Heart left ventricle (tissue), 16 donors: ENCODE results near the gene DMRTB1. TPM values are rescaled to one million over a fixed set of nuclear protein-coding genes. Genes with fewer than 3 reads are reported as not detected.

Experiments
- ATAC-seq, 4 donors: fragments of 200-7000 bp; cut with Tn5 transposase; one replicate each; pipeline ENCODE4 v1.9.1; 2020 to 2022; ENCODE audit warnings: moderate library complexity in 4 of 4, mild to moderate bottlenecking in 3 of 4, moderate number of reproducible peaks in 1 of 4
- DNase-seq, 5 donors: peaks; one replicate each; pipeline ENCODE4 v3.0.0-alpha.2; 2020
- H3K27ac ChIP-seq, 12 donors: fragments of 200-600 bp; sonication (generic) in 4 of 12; one replicate each; pipeline versions ENCODE4 v1.5.0 to v1.8.0; 2016 to 2022; ENCODE audit warnings: mild to moderate bottlenecking in 2 of 12
- H3K27me3 ChIP-seq, 9 donors: fragments of 200-600 bp; sonication (generic) in 2 of 9; one replicate each; pipeline versions ENCODE4 v1.5.1 to v1.8.0; 2016 to 2022; ENCODE audit warnings: mild to moderate bottlenecking in 3 of 9
- H3K36me3 ChIP-seq, 9 donors: fragments of 200-600 bp; sonication (generic) in 2 of 9; one replicate each; pipeline versions ENCODE4 v1.5.0 to v1.8.0; 2018 to 2022; ENCODE audit warnings: mild to moderate bottlenecking in 2 of 9
- H3K4me1 ChIP-seq, 12 donors: fragments of 200-600 bp; sonication (generic) in 4 of 12; one replicate each; pipeline versions ENCODE4 v1.5.0 to v1.8.0; 2016 to 2022; ENCODE audit warnings: mild to moderate bottlenecking in 3 of 12
- H3K4me3 ChIP-seq, 12 donors: fragments of 200-600 bp; sonication (generic) in 4 of 12; one replicate each; pipeline versions ENCODE4 v1.5.0 to v1.8.0; 2017 to 2022; ENCODE audit warnings: mild to moderate bottlenecking in 9 of 12, moderate library complexity in 4 of 12
- H3K9me3 ChIP-seq, 12 donors: fragments of 200-600 bp; sonication (generic) in 4 of 12; one replicate each; pipeline versions ENCODE4 v1.5.0 to v1.8.0; 2016 to 2022; ENCODE audit warnings: mild to moderate bottlenecking in 1 of 12
- CTCF ChIP-seq, 12 donors: fragments of 200-600 bp; sonication (generic) in 4 of 12; IDR thresholded peaks; one replicate each; pipeline versions ENCODE4 v1.5.0 to v1.8.0; 2018 to 2022; ENCODE audit warnings: antibody characterized with exemption in 12 of 12, mild to moderate bottlenecking in 5 of 12
- POLR2A ChIP-seq, 2 donors: fragments of 450-650 bp; IDR thresholded peaks; one replicate each; pipeline ENCODE4 v1.6.1; 2017; ENCODE audit warnings: antibody characterized with exemption in 2 of 2, mild to moderate bottlenecking in 2 of 2, moderate library complexity in 2 of 2
- WGBS, 4 donors: extraction: QIAGEN DNeasy Blood & Tissue Kit in 2 of 4; methylation state at CpG; one replicate each; pipeline versions ENCODE4 v1.1.5 to v1.1.7; 2013 to 2018; 5-methylcytosine and 5-hydroxymethylcytosine counted together
- intact Hi-C, 10 donors: fragments of 100-400 bp; cut with DNase I; formaldehyde crosslinking; loops; one replicate each; pipeline versions ENCODE4 v1.11.1 to v1.14.2; 2022
- polyA plus RNA-seq, 2 donors: library from polyadenylated mRNA; stranded (reverse); fragments of 200-250 nt; gene quantifications; one replicate each; pipeline ENCODE4 v1.2.3, GENCODE V29; 2013
- total RNA-seq, 9 donors: library from RNA; depleted of rRNA in 2 of 9; stranded (reverse); fragments of >200 nt in 2 of 9; fragmentation: NEBNext Ultra II Directional in 3 of 9; extraction: Animal tissue kit (Norgen Biotek cat#: 25700) in 3 of 9; gene quantifications; one replicate each; pipeline versions ENCODE4 v1.1.0 to v1.2.4, GENCODE V29; 2016 to 2023
- donor health status: ischemic (EF 13 %, LVEDD 7.1; RV severe dilation, severe dysfunction).
- donor health status: healthy with polysubstance abuse.
- donor health status: DM: no; HTN: yes; CAD: no.
- donor health status: DM: no; HTN: no; CAD: no.
- donor health status: ischemic (EF 25% LVEDD 6.9; RV normal size, moderate dysfunction).
- donor health status: ischemic (EF 25% LVEDD 5.7; RV mildly dilated, moderate dysfunction).
- donor health status: healthy.
- donor health status: DM: yes; HTN: yes; CAD: no.
- donor health status: ischemic (EF 35%, LVEDD 5.7; RV mildly dilated, moderate dysfunction).
- donor health status: nonischemic (EF 11% LVEDD 7.7; RV severe dilation, severe dysfunction).
- donor health status: DM: yes; HTN: yes; CAD: no.
- donor health status: PGD.
- donor health status: ischemic (EF 29% LVEDD 5.4; RV normal size, mild dysfunction).
- donor health status: nonischemic (EF 23%, LVEDD 6.1; RV moderate dilation, normal function).

The DMRTB1 gene
- total and polyA plus RNA-seq, 11 donors: not detected

- Histone ChIP-seq H3K27ac (no peak overlapping the region), H3K9me3 (peaks cover 0 to 5% (median 0%) of the 10 kb centered on the region in 12 donors), H3K4me3 (no peak overlapping the region), H3K27me3 (peaks cover 0 to 22% (median 6%) of the 10 kb centered on the region in 9 donors), H3K36me3 (no peaks in the 10 kb centered on the region), H3K4me1 (no peaks in the 10 kb centered on the region)
- intact Hi-C loops: no loop called here
- DNase-seq (no peak), ATAC-seq (no peak)
- TF ChIP-seq CTCF (IDR thresholded peaks at IDR 0.05): no peak
- no peak for TF ChIP-seq POLR2A (IDR thresholded peaks at IDR 0.05)
- 31 to 35% (median 32%) methylated on average over 5 of the region's 5 CpGs for WGBS, 4 donors
These were observed 40.2 kb upstream of the DMRTB1 start for GRCh38 chr1:53419034-53419433.

GRCh38 chr1:53420341-53420740 is 38.9 kb upstream of the DMRTB1 start:
- WGBS, 4 donors: 77 to 91% (median 87%) methylated on average over 2 of the region's 2 CpGs
- DNase-seq (no peak), ATAC-seq (no peak)
- H3K27me3 ChIP-seq: peaks cover 0 to 25% (median 6%) of the 10 kb centered on the region in 9 donors
- H3K4me3 ChIP-seq: no peak overlapping the region
- TF ChIP-seq CTCF (IDR thresholded peaks at IDR 0.05) (no peak), POLR2A (IDR thresholded peaks at IDR 0.05) (no peak)
- H3K9me3 ChIP-seq: peaks cover 0 to 5% (median 0%) of the 10 kb centered on the region in 12 donors
- no peaks in the 10 kb centered on the region for H3K4me1 ChIP-seq
- no peaks in the 10 kb centered on the region for H3K36me3 ChIP-seq
- no peak overlapping the region for H3K27ac ChIP-seq
- intact Hi-C loops: no loop called here

GRCh38 chr1:53421208-53421607 is 38.0 kb upstream of the DMRTB1 start:
- Histone ChIP-seq H3K4me1 (no peaks in the 10 kb centered on the region), H3K4me3 (no peak overlapping the region), H3K36me3 (no peaks in the 10 kb centered on the region), H3K27me3 (peaks cover 0 to 25% (median 6%) of the 10 kb centered on the region in 9 donors), H3K9me3 (peaks cover 0 to 5% (median 0%) of the 10 kb centered on the region in 12 donors), H3K27ac (no peak overlapping the region)
- no peak for DNase-seq
- WGBS, 4 donors: 90 to 100% (median 92%) methylated on average over 1 of the region's 1 CpG
- ATAC-seq: no peak
- TF ChIP-seq POLR2A (IDR thresholded peaks at IDR 0.05) (no peak), CTCF (IDR thresholded peaks at IDR 0.05) (no peak)
- intact Hi-C loops: no loop called here

GRCh38 chr1:53430261-53430660 is 28.9 kb upstream of the DMRTB1 start:
- 50 to 62% (median 55%) methylated on average over 5 of the region's 5 CpGs for WGBS, 4 donors
- Histone ChIP-seq H3K4me1 (no peaks in the 10 kb centered on the region), H3K9me3 (no peaks in the 10 kb centered on the region), H3K36me3 (no peaks in the 10 kb centered on the region), H3K27me3 (peaks cover 0 to 29% (median 2%) of the 10 kb centered on the region in 9 donors), H3K27ac (no peak overlapping the region), H3K4me3 (no peak overlapping the region)
- intact Hi-C loops: no loop called here
- DNase-seq (no peak), ATAC-seq (no peak)
- TF ChIP-seq POLR2A (IDR thresholded peaks at IDR 0.05): no peak
- no peak for TF ChIP-seq CTCF (IDR thresholded peaks at IDR 0.05)
